Measurements from ENCODE around the gene TMEM178B.

DNA sequence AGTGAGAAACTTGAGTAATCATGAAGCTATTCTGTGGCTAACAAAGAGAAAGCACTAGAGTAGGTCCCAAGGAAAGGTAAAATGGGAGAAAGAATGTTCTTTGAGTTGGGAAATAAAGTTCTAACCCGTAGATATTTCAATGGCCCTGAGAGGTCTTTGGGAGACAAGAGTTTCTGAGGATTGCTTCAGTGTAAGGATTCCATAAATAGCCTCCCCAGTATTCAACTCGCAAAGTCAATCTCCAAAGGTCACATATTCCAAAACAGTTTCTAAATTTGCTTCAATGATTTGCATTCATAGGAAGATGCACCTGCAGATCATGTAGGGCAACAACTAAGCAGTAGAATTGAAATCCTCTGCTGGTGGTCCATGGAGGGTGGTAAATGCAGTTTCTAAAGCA, 238.5 kb downstream of the TMEM178B start:
- no peak for TF ChIP-seq POLR2A (IDR thresholded peaks at IDR 0.05)
- TF ChIP-seq, protein P1, sequence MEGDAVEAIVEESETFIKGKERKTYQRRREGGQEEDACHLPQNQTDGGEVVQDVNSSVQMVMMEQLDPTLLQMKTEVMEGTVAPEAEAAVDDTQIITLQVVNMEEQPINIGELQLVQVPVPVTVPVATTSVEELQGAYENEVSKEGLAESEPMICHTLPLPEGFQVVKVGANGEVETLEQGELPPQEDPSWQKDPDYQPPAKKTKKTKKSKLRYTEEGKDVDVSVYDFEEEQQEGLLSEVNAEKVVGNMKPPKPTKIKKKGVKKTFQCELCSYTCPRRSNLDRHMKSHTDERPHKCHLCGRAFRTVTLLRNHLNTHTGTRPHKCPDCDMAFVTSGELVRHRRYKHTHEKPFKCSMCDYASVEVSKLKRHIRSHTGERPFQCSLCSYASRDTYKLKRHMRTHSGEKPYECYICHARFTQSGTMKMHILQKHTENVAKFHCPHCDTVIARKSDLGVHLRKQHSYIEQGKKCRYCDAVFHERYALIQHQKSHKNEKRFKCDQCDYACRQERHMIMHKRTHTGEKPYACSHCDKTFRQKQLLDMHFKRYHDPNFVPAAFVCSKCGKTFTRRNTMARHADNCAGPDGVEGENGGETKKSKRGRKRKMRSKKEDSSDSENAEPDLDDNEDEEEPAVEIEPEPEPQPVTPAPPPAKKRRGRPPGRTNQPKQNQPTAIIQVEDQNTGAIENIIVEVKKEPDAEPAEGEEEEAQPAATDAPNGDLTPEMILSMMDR (IDR thresholded peaks at IDR 0.05) = no peak
- TF ChIP-seq EP300 (IDR thresholded peaks at IDR 0.05) = no peak
- TF ChIP-seq POLR2AphosphoS5 (IDR thresholded peaks at IDR 0.05) = no peak

All from sigmoid colon (tissue), 4 donors.